Astrocyte (in vitro differentiated cells and primary cell): ENCODE measurements around the gene SOHLH1. TPM values are rescaled to one million over a fixed set of nuclear protein-coding genes. Genes with fewer than 3 reads are reported as not detected.

Experiments used
- DNase-seq: peaks from one replicate; pipeline ENCODE4 v3.0.0-alpha.2; 2010; ENCODE audit warnings: low read depth
- FAIRE-seq: peaks from 2 replicates; lab custom pipeline; 2011; peaks lifted over from hg19 to GRCh38; lab: Jason Lieb, UNC
- H2AFZ ChIP-seq: 2 replicates; pipeline ENCODE4 v1.6.0; 2012; ENCODE audit warnings: low read depth, low read length, inconsistent platforms
- H3K27ac ChIP-seq: 2 replicates; pipeline ENCODE4 v1.5.1; 2011; ENCODE audit warnings: low read depth, low read length, inconsistent platforms
- H3K27me3 ChIP-seq: 2 replicates; pipeline ENCODE4 v1.6.0; 2011; ENCODE audit warnings: low read length, inconsistent platforms; ENCODE audit not compliant: insufficient read depth
- H3K36me3 ChIP-seq: 2 replicates; pipeline ENCODE4 v1.5.1; 2011; ENCODE audit warnings: low read length, inconsistent platforms; ENCODE audit not compliant: insufficient read depth
- H3K4me1 ChIP-seq: 2 replicates; pipeline ENCODE4 v1.5.1; 2011; ENCODE audit warnings: low read length, inconsistent platforms; ENCODE audit not compliant: insufficient read depth
- H3K4me2 ChIP-seq: 2 replicates; pipeline ENCODE4 v1.6.0; 2012; ENCODE audit warnings: low read length, inconsistent platforms
- H3K4me3 ChIP-seq: 2 replicates; pipeline ENCODE4 v1.5.1; 2011; ENCODE audit warnings: low read depth, mild to moderate bottlenecking, low read length, inconsistent platforms; ENCODE audit not compliant: insufficient read depth
- H3K79me2 ChIP-seq: 2 replicates; pipeline ENCODE4 v1.6.0; 2012; ENCODE audit warnings: mild to moderate bottlenecking, low read length, inconsistent platforms; ENCODE audit not compliant: insufficient read depth
- H3K9ac ChIP-seq: 2 replicates; pipeline ENCODE4 v1.6.0; 2012; ENCODE audit warnings: mild to moderate bottlenecking, low read length, inconsistent platforms
- H3K9me3 ChIP-seq: 2 replicates; pipeline ENCODE4 v1.5.1; 2012; ENCODE audit warnings: low read depth, mild to moderate bottlenecking, low read length, inconsistent platforms; ENCODE audit not compliant: insufficient read depth
- H4K20me1 ChIP-seq: 2 replicates; pipeline ENCODE4 v1.6.0; 2012; ENCODE audit warnings: low read length, inconsistent platforms; ENCODE audit not compliant: insufficient read depth
- H3K27ac Mint-ChIP-seq: one replicate; pipeline ENCODE4 v1.8.0; 2021; ENCODE audit warnings: mild to moderate bottlenecking, mixed read lengths; ENCODE audit not compliant: unreplicated experiment
- H3K27me3 Mint-ChIP-seq: one replicate; pipeline ENCODE4 v1.8.0; 2021; ENCODE audit warnings: low read depth, mixed read lengths; ENCODE audit not compliant: unreplicated experiment
- H3K36me3 Mint-ChIP-seq: one replicate; pipeline ENCODE4 v1.8.0; 2021; ENCODE audit warnings: low read depth, mixed read lengths; ENCODE audit not compliant: unreplicated experiment
- H3K4me1 Mint-ChIP-seq: one replicate; pipeline ENCODE4 v1.8.0; 2021; ENCODE audit warnings: low read depth, mixed read lengths; ENCODE audit not compliant: unreplicated experiment
- H3K4me3 Mint-ChIP-seq: one replicate; pipeline ENCODE4 v1.8.0; 2021; ENCODE audit warnings: mild to moderate bottlenecking, moderate library complexity, mixed read lengths; ENCODE audit not compliant: unreplicated experiment
- H3K9me3 Mint-ChIP-seq: one replicate; pipeline ENCODE4 v1.8.0; 2021; ENCODE audit warnings: mild to moderate bottlenecking, mixed read lengths; ENCODE audit not compliant: unreplicated experiment
- CTCF ChIP-seq: IDR thresholded peaks from 2 replicates; pipeline ENCODE4 v1.5.1; 2011; ENCODE audit warnings: low read depth, mild to moderate bottlenecking, inconsistent platforms, low read length, moderate library complexity; ENCODE audit not compliant: insufficient read depth
- EZH2 ChIP-seq: IDR thresholded peaks from 2 replicates; pipeline ENCODE4 v1.6.1; 2012; ENCODE audit warnings: mild to moderate bottlenecking, low read length, inconsistent platforms; ENCODE audit not compliant: insufficient read depth
- total RNA-seq: library from RNA; stranded (reverse); gene quantifications from 2 replicates; pipeline ENCODE4 v1.2.1, GENCODE V29; 2021

Gene SOHLH1
- total RNA-seq, 1 donor from 2014 or later, result not detected

GRCh38 chr9:135726138-135726853 is 27.0 kb upstream of the SOHLH1 start:
- H3K36me3 Mint-ChIP-seq, result no peaks in the 10 kb centered on the region
- no peak overlapping the region for H3K27ac Mint-ChIP-seq
- Histone ChIP-seq H3K4me2 (no peak overlapping the region), H3K4me3 (no peak overlapping the region), H3K4me1 (no peaks in the 10 kb centered on the region), H3K9me3 (peaks cover 1% of the 10 kb centered on the region), H3K79me2 (no peaks in the 10 kb centered on the region), H3K9ac (no peak overlapping the region), H2AFZ (no peak overlapping the region), H3K27ac (no peak overlapping the region), H4K20me1 (no peaks in the 10 kb centered on the region), H3K27me3 (peaks cover 6% of the 10 kb centered on the region), H3K36me3 (no peaks in the 10 kb centered on the region)
- peaks cover 7% of the 10 kb centered on the region for H3K9me3 Mint-ChIP-seq
- FAIRE-seq (no peak), DNase-seq (no peak)
- no peak for TF ChIP-seq EZH2
- no peak for TF ChIP-seq CTCF
- no peak overlapping the region for H3K4me3 Mint-ChIP-seq
- H3K4me1 Mint-ChIP-seq, result no peaks in the 10 kb centered on the region
- H3K27me3 Mint-ChIP-seq, result peaks cover 31% of the 10 kb centered on the region

- no peaks in the 10 kb centered on the region for H3K4me1 Mint-ChIP-seq
- no peaks in the 10 kb centered on the region for H3K36me3 Mint-ChIP-seq
- Histone ChIP-seq H3K27me3 (peaks cover 4% of the 10 kb centered on the region), H3K4me1 (no peaks in the 10 kb centered on the region), H2AFZ (no peak overlapping the region), H3K27ac (no peak overlapping the region), H3K4me3 (no peak overlapping the region), H3K36me3 (no peaks in the 10 kb centered on the region), H3K9ac (no peak overlapping the region), H4K20me1 (no peaks in the 10 kb centered on the region), H3K79me2 (no peaks in the 10 kb centered on the region), H3K4me2 (no peak overlapping the region), H3K9me3 (no peaks in the 10 kb centered on the region)
- FAIRE-seq (no peak), DNase-seq (no peak)
- H3K27ac Mint-ChIP-seq, result no peak overlapping the region
- H3K27me3 Mint-ChIP-seq, result peaks cover 21% of the 10 kb centered on the region
- TF ChIP-seq CTCF (no peak), EZH2 (no peak)
- no peak overlapping the region for H3K4me3 Mint-ChIP-seq
- H3K9me3 Mint-ChIP-seq, result no peaks in the 10 kb centered on the region
These were observed 25.0 kb upstream of the SOHLH1 start for GRCh38 chr9:135724186-135724787.

GRCh38 chr9:135722365-135722764 is 23.1 kb upstream of the SOHLH1 start:
- no peak overlapping the region for H3K4me2 ChIP-seq
- no peaks in the 10 kb centered on the region for H3K36me3 Mint-ChIP-seq
- H3K79me2 ChIP-seq, result no peaks in the 10 kb centered on the region
- H3K9me3 Mint-ChIP-seq, result no peaks in the 10 kb centered on the region
- H3K27me3 Mint-ChIP-seq, result peaks cover 14% of the 10 kb centered on the region
- FAIRE-seq (no peak), DNase-seq (no peak)
- no peaks in the 10 kb centered on the region for H3K36me3 ChIP-seq
- H3K9me3 ChIP-seq, result no peaks in the 10 kb centered on the region
- TF ChIP-seq EZH2 (no peak), CTCF (no peak)
- no peaks in the 10 kb centered on the region for H4K20me1 ChIP-seq
- peak overlapping the region; percentile 68 for H3K27ac Mint-ChIP-seq
- H3K4me3 ChIP-seq, result no peak overlapping the region
- H3K27me3 ChIP-seq, result no peaks in the 10 kb centered on the region
- no peaks in the 10 kb centered on the region for H3K4me1 ChIP-seq
- no peak overlapping the region for H3K9ac ChIP-seq
- no peak overlapping the region for H2AFZ ChIP-seq
- H3K4me1 Mint-ChIP-seq, result no peaks in the 10 kb centered on the region
- no peak overlapping the region for H3K27ac ChIP-seq
- no peak overlapping the region for H3K4me3 Mint-ChIP-seq
